ENCODE data around the gene DYNC1H1.

DNA sequence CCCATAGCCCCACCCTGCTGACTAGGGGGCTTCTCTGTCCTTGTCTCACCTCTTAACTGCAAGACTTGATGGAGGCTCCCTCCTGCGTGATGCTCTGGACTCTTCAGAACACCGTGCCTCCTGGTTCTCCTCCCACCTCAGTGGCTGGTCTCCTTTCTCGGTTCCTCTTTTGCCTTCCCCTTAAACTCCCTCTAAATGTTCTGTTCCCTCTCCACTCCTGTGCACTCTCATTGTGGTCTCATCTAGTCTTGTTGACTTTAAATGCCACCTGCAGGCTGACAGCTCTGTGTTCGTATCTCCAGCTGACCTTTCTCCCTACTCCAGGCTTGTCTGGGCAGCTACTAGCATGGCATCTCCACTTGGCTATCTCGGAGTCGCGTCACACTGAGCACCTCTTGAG lies 28.3 kb downstream of the DYNC1H1 start:
- no peak for TF ChIP-seq EZH2 (IDR thresholded peaks at IDR 0.05; ENCODE audit: insufficient read depth, low read length)
- TF ChIP-seq, protein P1, sequence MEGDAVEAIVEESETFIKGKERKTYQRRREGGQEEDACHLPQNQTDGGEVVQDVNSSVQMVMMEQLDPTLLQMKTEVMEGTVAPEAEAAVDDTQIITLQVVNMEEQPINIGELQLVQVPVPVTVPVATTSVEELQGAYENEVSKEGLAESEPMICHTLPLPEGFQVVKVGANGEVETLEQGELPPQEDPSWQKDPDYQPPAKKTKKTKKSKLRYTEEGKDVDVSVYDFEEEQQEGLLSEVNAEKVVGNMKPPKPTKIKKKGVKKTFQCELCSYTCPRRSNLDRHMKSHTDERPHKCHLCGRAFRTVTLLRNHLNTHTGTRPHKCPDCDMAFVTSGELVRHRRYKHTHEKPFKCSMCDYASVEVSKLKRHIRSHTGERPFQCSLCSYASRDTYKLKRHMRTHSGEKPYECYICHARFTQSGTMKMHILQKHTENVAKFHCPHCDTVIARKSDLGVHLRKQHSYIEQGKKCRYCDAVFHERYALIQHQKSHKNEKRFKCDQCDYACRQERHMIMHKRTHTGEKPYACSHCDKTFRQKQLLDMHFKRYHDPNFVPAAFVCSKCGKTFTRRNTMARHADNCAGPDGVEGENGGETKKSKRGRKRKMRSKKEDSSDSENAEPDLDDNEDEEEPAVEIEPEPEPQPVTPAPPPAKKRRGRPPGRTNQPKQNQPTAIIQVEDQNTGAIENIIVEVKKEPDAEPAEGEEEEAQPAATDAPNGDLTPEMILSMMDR (IDR thresholded peaks at IDR 0.05; ENCODE audit: insufficient read depth, low read depth, low read length), result no peak

Data from astrocyte (in vitro differentiated cells and primary cell).